WTC11 (cell line): ENCODE results near the gene BAIAP2.

Experiments used
- ATF1 ChIP-seq: sonication (generic); formaldehyde crosslinking; IDR thresholded peaks from 2 replicates; pipeline ENCODE4 v1.8.1; 2023; ENCODE audit warnings: mild to moderate bottlenecking, moderate library complexity, missing genetic modification reagents
- IRF2 ChIP-seq: sonication (generic); formaldehyde crosslinking; IDR thresholded peaks from 2 replicates; pipeline ENCODE4 v1.8.0; 2022; ENCODE audit warnings: low read depth, missing genetic modification reagents, borderline replicate concordance
- NFATC4 ChIP-seq: fragments of 250-450 bp; sonication (Bioruptor Pico); IDR thresholded peaks from 2 replicates; pipeline ENCODE4 v1.9.0; 2021; ENCODE audit warnings: mild to moderate bottlenecking
- PRRX2 ChIP-seq: fragments of 250-450 bp; sonication (Bioruptor Pico); IDR thresholded peaks from 2 replicates; pipeline ENCODE4 v1.8.0; 2021; ENCODE audit warnings: mild to moderate bottlenecking
- ZNF423 ChIP-seq: fragments of 250-450 bp; sonication (Bioruptor Pico); IDR thresholded peaks from 2 replicates; pipeline ENCODE4 v2.1.2; 2022; ENCODE audit warnings: mild to moderate bottlenecking, moderate library complexity
- TF ChIP-seq, protein P1 (sequence below): fragments of 200-600 bp; IDR thresholded peaks from 2 replicates; pipeline ENCODE4 v1.8.0; 2022; ENCODE audit warnings: antibody characterized with exemption
- TF ChIP-seq, protein P2 (sequence below): fragments of 250-450 bp; sonication (Bioruptor Pico); IDR thresholded peaks from 2 replicates; pipeline ENCODE4 v1.9.0; 2021; ENCODE audit warnings: moderate library complexity, mild to moderate bottlenecking, inconsistent platforms, borderline replicate concordance

DNA sequence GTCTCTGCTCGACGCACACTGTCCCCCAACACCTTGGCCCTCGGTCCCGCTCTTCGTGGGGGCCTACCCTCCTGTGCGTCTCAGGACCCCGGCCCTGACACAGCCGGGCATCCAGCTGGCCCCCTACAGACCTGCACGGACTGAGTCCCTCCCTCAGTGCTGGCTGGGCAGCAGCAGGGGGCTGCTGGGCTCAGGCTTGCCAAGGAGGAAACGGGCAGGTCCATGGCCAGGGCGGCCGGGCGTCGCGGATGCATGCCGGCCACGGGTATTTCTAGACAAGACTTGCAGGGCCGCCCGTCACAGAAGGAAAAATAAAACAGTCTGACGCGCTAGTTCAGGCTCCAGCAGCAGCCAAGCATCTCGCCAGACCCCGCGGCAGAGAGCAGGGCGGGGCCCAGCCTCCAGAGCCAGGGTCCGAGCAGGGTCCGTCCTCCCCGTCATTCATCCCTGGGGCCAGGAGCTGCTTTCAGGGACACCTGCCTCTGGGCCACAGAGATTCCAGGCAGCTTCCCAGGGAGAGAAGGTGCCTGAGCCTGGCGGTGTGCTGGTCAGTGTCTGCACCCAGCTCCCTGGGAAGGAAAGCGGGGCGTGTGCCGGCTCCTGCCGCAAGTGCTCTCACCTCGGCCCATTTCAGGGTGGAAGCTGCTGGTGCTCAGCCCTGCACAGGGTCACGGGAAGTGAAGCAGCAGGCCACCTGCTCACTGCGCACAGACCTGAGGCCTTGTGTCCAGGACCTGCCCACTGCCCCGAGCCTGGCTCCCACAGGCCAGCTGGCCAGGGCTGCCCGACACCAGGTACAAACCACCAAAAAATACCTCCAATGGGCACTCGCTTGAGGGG, 123.1 kb downstream of the BAIAP2 start:
- TF ChIP-seq NFATC4 (CRISPR knock-in tag) (no peak), IRF2 (CRISPR knock-in tag) (no peak), ZNF423 (CRISPR knock-in tag) (no peak), ATF1 (CRISPR knock-in tag) (no peak), PRRX2 (CRISPR knock-in tag) (no peak)
- TF ChIP-seq, protein P1, sequence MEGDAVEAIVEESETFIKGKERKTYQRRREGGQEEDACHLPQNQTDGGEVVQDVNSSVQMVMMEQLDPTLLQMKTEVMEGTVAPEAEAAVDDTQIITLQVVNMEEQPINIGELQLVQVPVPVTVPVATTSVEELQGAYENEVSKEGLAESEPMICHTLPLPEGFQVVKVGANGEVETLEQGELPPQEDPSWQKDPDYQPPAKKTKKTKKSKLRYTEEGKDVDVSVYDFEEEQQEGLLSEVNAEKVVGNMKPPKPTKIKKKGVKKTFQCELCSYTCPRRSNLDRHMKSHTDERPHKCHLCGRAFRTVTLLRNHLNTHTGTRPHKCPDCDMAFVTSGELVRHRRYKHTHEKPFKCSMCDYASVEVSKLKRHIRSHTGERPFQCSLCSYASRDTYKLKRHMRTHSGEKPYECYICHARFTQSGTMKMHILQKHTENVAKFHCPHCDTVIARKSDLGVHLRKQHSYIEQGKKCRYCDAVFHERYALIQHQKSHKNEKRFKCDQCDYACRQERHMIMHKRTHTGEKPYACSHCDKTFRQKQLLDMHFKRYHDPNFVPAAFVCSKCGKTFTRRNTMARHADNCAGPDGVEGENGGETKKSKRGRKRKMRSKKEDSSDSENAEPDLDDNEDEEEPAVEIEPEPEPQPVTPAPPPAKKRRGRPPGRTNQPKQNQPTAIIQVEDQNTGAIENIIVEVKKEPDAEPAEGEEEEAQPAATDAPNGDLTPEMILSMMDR, result no peak
- TF ChIP-seq, protein P2, sequence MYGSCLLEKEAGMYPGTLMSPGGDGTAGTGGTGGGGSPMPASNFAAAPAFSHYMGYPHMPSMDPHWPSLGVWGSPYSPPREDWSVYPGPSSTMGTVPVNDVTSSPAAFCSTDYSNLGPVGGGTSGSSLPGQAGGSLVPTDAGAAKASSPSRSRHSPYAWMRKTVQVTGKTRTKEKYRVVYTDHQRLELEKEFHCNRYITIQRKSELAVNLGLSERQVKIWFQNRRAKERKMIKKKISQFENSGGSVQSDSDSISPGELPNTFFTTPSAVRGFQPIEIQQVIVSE, result no peak
